Esophagus squamous epithelium (tissue), 5 donors: ENCODE data around the gene OR6X1. TPM values are rescaled to one million over a fixed set of nuclear protein-coding genes. Genes with fewer than 3 reads are reported as not detected.

Experiments
- DNase-seq: peaks from one replicate; lab custom pipeline; 2025; lab: John Stamatoyannopoulos, UW
- H3K27ac ChIP-seq, 4 donors: fragments of 200-600 bp; sonication (generic); one replicate each; pipeline ENCODE4 v1.5.1; 2016 to 2019; ENCODE audit warnings: mild to moderate bottlenecking in 1 of 4
- H3K27me3 ChIP-seq, 4 donors: fragments of 200-600 bp; sonication (generic); 1 replicate in 3 of 4; 2 replicates in 1 of 4; pipeline versions ENCODE4 v1.5.1 to v1.6.0; 2017 to 2021; ENCODE audit warnings: antibody characterized with exemption in 1 of 4
- H3K36me3 ChIP-seq, 3 donors: fragments of 200-600 bp; sonication (generic); one replicate each; pipeline ENCODE4 v1.5.1; 2016 to 2019
- H3K4me1 ChIP-seq, 3 donors: fragments of 200-600 bp; sonication (generic); one replicate each; pipeline ENCODE4 v1.5.1; 2017 to 2019
- H3K4me3 ChIP-seq, 4 donors: fragments of 200-600 bp; sonication (generic); 1 replicate in 3 of 4; 2 replicates in 1 of 4; pipeline ENCODE4 v1.5.1; 2016 to 2019; ENCODE audit warnings: mild to moderate bottlenecking in 2 of 4, moderate library complexity in 1 of 4
- H3K9me3 ChIP-seq, 3 donors: fragments of 200-600 bp; sonication (generic); one replicate each; pipeline ENCODE4 v1.5.1; 2016 to 2019
- CTCF ChIP-seq, 6 experiments: fragments of 450-650 bp in 4 of 6; fragments of 200-600 bp in 2 of 6; sonication (generic) in 2 of 6; IDR thresholded peaks; one replicate each; pipeline ENCODE4 v1.5.1; 2016 to 2019; ENCODE audit warnings: antibody characterized with exemption in 6 of 6, mild to moderate bottlenecking in 4 of 6, moderate library complexity in 4 of 6
- POLR2A ChIP-seq, 4 donors: fragments of 450-650 bp; IDR thresholded peaks; one replicate each; pipeline ENCODE4 v1.6.1; 2017; ENCODE audit warnings: antibody characterized with exemption in 4 of 4, mild to moderate bottlenecking in 4 of 4, moderate library complexity in 3 of 4
- WGBS, 2 donors: methylation state at CpG; one replicate each; pipeline ENCODE4 v1.1.5; 2018; 5-methylcytosine and 5-hydroxymethylcytosine counted together
- intact Hi-C: fragments of 100-400 bp; cut with DNase I; formaldehyde crosslinking; loops from one replicate; pipeline ENCODE4 v1.15.0; 2022
- total RNA-seq, 4 donors: library from RNA; depleted of rRNA; stranded (reverse); fragments of >200 nt; gene quantifications; one replicate each; pipeline ENCODE4 v1.1.0, GENCODE V29; 2016
- donor health status: DM: yes; HTN: yes; CAD: no.

The OR6X1 gene
- total RNA-seq, 4 donors from 2014 or later = not detected

DNA sequence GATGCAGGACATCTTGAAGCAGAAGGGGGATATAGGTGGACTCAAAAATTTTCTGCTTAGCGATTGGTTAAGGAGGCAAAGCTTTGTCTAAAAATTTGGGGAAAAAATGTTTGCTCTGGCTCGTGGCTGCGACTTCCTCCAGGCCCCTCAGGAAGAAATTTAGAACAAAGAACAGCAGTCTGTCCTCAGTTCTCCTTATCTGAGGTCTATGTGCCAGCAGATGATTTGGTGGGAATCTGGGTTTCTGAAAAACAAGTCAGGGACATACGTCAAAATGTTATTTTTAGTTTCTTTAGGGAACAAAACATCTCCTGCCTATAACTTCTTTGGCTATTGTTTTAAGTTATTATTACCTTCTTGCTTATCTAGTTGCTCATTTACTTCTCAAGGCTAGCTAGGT, 43.8 kb upstream of the OR6X1 start:
- Histone ChIP-seq H3K36me3 (no peaks in the 10 kb centered on the region), H3K4me3 (no peak overlapping the region), H3K27ac (no peak overlapping the region), H3K27me3 (no peaks in the 10 kb centered on the region), H3K9me3 (no peaks in the 10 kb centered on the region), H3K4me1 (no peaks in the 10 kb centered on the region)
- TF ChIP-seq CTCF (IDR thresholded peaks at IDR 0.05) (no peak), POLR2A (IDR thresholded peaks at IDR 0.05) (no peak)
- intact Hi-C loops = no loop called here
- no peak for DNase-seq
- 74 to 75% methylated on average over 4 of the region's 4 CpGs for WGBS, 2 donors

- Histone ChIP-seq H3K4me3 (no peak overlapping the region), H3K36me3 (no peaks in the 10 kb centered on the region), H3K9me3 (no peaks in the 10 kb centered on the region), H3K27ac (no peak overlapping the region), H3K4me1 (no peaks in the 10 kb centered on the region), H3K27me3 (no peaks in the 10 kb centered on the region)
- TF ChIP-seq POLR2A (IDR thresholded peaks at IDR 0.05) (no peak), CTCF (IDR thresholded peaks at IDR 0.05) (no peak)
- 64 to 65% methylated on average over 7 to 9 of the region's 10 CpGs for WGBS, 2 donors
- intact Hi-C loops = no loop called here
- DNase-seq = no peak
Observed at GRCh38 chr11:123797541-123797940, 43.2 kb upstream of the OR6X1 start.

DNA sequence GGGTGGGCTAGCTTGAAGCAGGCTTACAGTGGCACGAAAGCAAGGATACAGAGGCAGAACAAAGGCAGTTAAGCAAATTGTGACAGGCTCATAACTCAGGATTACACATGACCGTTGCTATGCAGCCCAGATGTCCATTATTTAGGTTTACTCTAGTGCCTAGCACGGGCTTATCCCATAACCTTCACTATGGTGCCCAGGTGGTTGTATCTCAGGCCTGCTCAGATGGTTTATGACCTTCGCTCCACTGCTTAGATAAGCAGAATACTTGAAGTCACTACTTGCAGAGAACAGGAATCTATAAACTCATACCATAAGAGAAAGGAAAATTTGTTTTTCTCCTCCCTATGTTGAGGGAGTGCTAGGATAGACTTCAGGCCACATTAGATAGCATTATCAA, 42.8 kb upstream of the OR6X1 start:
- Histone ChIP-seq H3K9me3 (no peaks in the 10 kb centered on the region), H3K27me3 (no peaks in the 10 kb centered on the region)
- no peak for DNase-seq

GRCh38 chr11:123796226-123796625, 41.9 kb upstream of the OR6X1 start:
- no peak for DNase-seq
- intact Hi-C loops = no loop called here
- Histone ChIP-seq H3K36me3 (no peaks in the 10 kb centered on the region), H3K27me3 (no peaks in the 10 kb centered on the region), H3K4me1 (no peaks in the 10 kb centered on the region), H3K4me3 (no peak overlapping the region), H3K27ac (no peak overlapping the region), H3K9me3 (no peaks in the 10 kb centered on the region)
- 85 to 86% methylated on average over 1 of the region's 1 CpG for WGBS, 2 donors
- TF ChIP-seq POLR2A (IDR thresholded peaks at IDR 0.05) (no peak), CTCF (IDR thresholded peaks at IDR 0.05) (no peak)

More for the DNA sequence above, 42.8 kb upstream of the OR6X1 start:
- H3K4me3 ChIP-seq = no peak overlapping the region
- no peaks in the 10 kb centered on the region for H3K36me3 ChIP-seq
- intact Hi-C loops = no loop called here
- WGBS, 2 donors = 46 to 58% methylated on average over 4 of the region's 4 CpGs
- TF ChIP-seq POLR2A (IDR thresholded peaks at IDR 0.05) (no peak), CTCF (IDR thresholded peaks at IDR 0.05) (no peak)
- H3K27ac ChIP-seq = no peak overlapping the region
- H3K4me1 ChIP-seq = no peaks in the 10 kb centered on the region

- no peaks in the 10 kb centered on the region for H3K4me1 ChIP-seq
- TF ChIP-seq POLR2A (IDR thresholded peaks at IDR 0.05) = no peak
- TF ChIP-seq CTCF (IDR thresholded peaks at IDR 0.05) = no peak
- no peaks in the 10 kb centered on the region for H3K9me3 ChIP-seq
- H3K36me3 ChIP-seq = no peaks in the 10 kb centered on the region
- intact Hi-C loops = no loop called here
- H3K4me3 ChIP-seq = no peak overlapping the region
- no peak overlapping the region for H3K27ac ChIP-seq
- WGBS, 2 donors = 45 to 48% methylated on average over 1 of the region's 1 CpG
- DNase-seq = no peak
- H3K27me3 ChIP-seq = no peaks in the 10 kb centered on the region
Observed at GRCh38 chr11:123783536-123783935, 29.2 kb upstream of the OR6X1 start.
